Lower leg skin (tissue), 4 donors: ENCODE data around the gene ATG5. TPM values are rescaled to one million over a fixed set of nuclear protein-coding genes. Genes with fewer than 3 reads are reported as not detected.

ENCODE experiments used
- DNase-seq, 2 donors: peaks; one replicate each; pipeline ENCODE4 v3.0.0-alpha.2; 2019; ENCODE audit warnings: low spot score in 2 of 2
- H3K4me3 ChIP-seq: fragments of 200-600 bp; sonication (generic); 2 replicates; pipeline ENCODE4 v1.5.1; 2017; ENCODE audit warnings: mild to moderate bottlenecking, low read depth; ENCODE audit not compliant: poor library complexity, severe bottlenecking
- CTCF ChIP-seq, 3 donors: fragments of 450-650 bp; IDR thresholded peaks; one replicate each; pipeline ENCODE4 v1.5.1; 2016; ENCODE audit warnings: antibody characterized with exemption in 3 of 3, mild to moderate bottlenecking in 3 of 3, moderate library complexity in 2 of 3
- POLR2A ChIP-seq, 2 donors: fragments of 450-650 bp; IDR thresholded peaks; one replicate each; pipeline ENCODE4 v1.6.1; 2016 to 2017; ENCODE audit warnings: antibody characterized with exemption in 2 of 2, mild to moderate bottlenecking in 1 of 2, moderate library complexity in 1 of 2
- WGBS, 2 donors: methylation state at CpG; one replicate each; pipeline ENCODE4 v1.1.5; 2018; 5-methylcytosine and 5-hydroxymethylcytosine counted together
- intact Hi-C: fragments of 100-400 bp; cut with DNase I; formaldehyde crosslinking; loops from one replicate; pipeline ENCODE4 v1.15.0; 2023; ENCODE audit warnings: low total_unique reads
- total RNA-seq, 4 donors: library from RNA; depleted of rRNA; stranded (reverse); fragments of >200 nt; gene quantifications; one replicate each; pipeline ENCODE4 v1.1.0, GENCODE V29; 2016

Gene ATG5
- total RNA-seq, 4 donors from 2014 or later: 15.5 to 19.4 (median 16.7) TPM

GRCh38 chr6:106204961-106205360, 120.6 kb downstream of the ATG5 start:
- WGBS, 2 donors: 77 to 81% methylated on average over 2 of the region's 2 CpGs
- no peak for DNase-seq
- TF ChIP-seq CTCF (IDR thresholded peaks at IDR 0.05) (no peak), POLR2A (IDR thresholded peaks at IDR 0.05) (no peak)
- intact Hi-C loops: no loop called here
- H3K4me3 ChIP-seq: no peak overlapping the region

GRCh38 chr6:106199998-106200397, 125.6 kb downstream of the ATG5 start:
- intact Hi-C loops: no loop called here
- WGBS, 2 donors: 96 to 97% methylated on average over 1 of the region's 1 CpG
- TF ChIP-seq CTCF (IDR thresholded peaks at IDR 0.05) (no peak), POLR2A (IDR thresholded peaks at IDR 0.05) (no peak)
- DNase-seq: no peak
- H3K4me3 ChIP-seq: no peak overlapping the region

GRCh38 chr6:106199331-106199730, 126.2 kb downstream of the ATG5 start:
- intact Hi-C loops: no loop called here

GRCh38 chr6:106197441-106197840, 128.1 kb downstream of the ATG5 start:
- 77 to 82% methylated on average over 4 of the region's 4 CpGs for WGBS, 2 donors
- no peak for DNase-seq
- TF ChIP-seq CTCF (IDR thresholded peaks at IDR 0.05) (no peak), POLR2A (IDR thresholded peaks at IDR 0.05) (no peak)
- no peak overlapping the region for H3K4me3 ChIP-seq
- intact Hi-C loops: no loop called here

More at GRCh38 chr6:106199331-106199730, 126.2 kb downstream of the ATG5 start:
- H3K4me3 ChIP-seq: no peak overlapping the region
- WGBS, 2 donors: 92 to 94% methylated on average over 1 of the region's 1 CpG
- no peak for TF ChIP-seq POLR2A (IDR thresholded peaks at IDR 0.05)
- no peak for TF ChIP-seq CTCF (IDR thresholded peaks at IDR 0.05)
- no peak for DNase-seq

- TF ChIP-seq CTCF (IDR thresholded peaks at IDR 0.05) (no peak), POLR2A (IDR thresholded peaks at IDR 0.05) (no peak)
- DNase-seq: no peak
- WGBS, 2 donors: 82 to 88% methylated on average over 7 of the region's 7 CpGs
- intact Hi-C loops: no loop called here
- H3K4me3 ChIP-seq: no peak overlapping the region
Observed at GRCh38 chr6:106194949-106195921, 130.3 kb downstream of the ATG5 start.
